SK-N-MC (cell line): Measurements from ENCODE around the gene AGPAT3.

Experiments used
- EZH2 ChIP-seq: fragments of 200-600 bp; sonication (generic); IDR thresholded peaks from one replicate; pipeline ENCODE4 v1.6.1; 2017; ENCODE audit warnings: antibody characterized with exemption
- POLR2AphosphoS5 ChIP-seq: IDR thresholded peaks from 2 replicates; pipeline ENCODE4 v1.6.1; 2012; ENCODE audit warnings: mild to moderate bottlenecking, low read depth, low read length, borderline replicate concordance

DNA sequence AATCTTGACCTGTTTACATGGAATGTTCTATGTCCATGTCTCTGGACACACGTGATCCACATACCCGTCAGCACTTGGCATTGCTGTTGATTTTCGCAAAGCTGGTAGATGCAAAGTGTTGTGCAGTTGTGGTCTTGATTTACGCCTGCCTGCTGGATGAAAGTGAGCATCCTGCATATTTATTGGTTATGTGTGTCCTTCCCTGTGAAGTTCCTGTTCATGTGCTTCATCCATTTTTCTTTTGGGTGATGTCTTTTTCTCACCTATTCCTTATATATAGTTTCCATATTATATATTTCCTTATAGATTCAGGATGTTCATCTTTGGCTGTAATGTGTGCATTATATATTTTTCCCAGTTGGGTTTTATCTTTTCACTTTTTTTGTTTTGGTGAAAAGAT lies 6.5 kb downstream of the AGPAT3 start:
- TF ChIP-seq POLR2AphosphoS5 (no peak), EZH2 (no peak)
